Suprapubic skin (tissue), 4 donors: Measurements from ENCODE around the gene RBM33. TPM values are rescaled to one million over a fixed set of nuclear protein-coding genes. Genes with fewer than 3 reads are reported as not detected.

Source experiments
- DNase-seq, 2 donors: peaks; one replicate each; pipeline ENCODE4 v3.0.0-alpha.2; 2019; ENCODE audit warnings: low spot score in 2 of 2
- H3K27ac ChIP-seq: fragments of 200-600 bp; sonication (generic); one replicate; pipeline ENCODE4 v1.5.1; 2019
- H3K27me3 ChIP-seq: fragments of 200-600 bp; sonication (generic); one replicate; pipeline ENCODE4 v1.5.1; 2019
- H3K36me3 ChIP-seq: fragments of 200-600 bp; sonication (generic); one replicate; pipeline ENCODE4 v1.5.1; 2019
- H3K4me1 ChIP-seq: fragments of 200-600 bp; sonication (generic); one replicate; pipeline ENCODE4 v1.5.1; 2019
- H3K4me3 ChIP-seq: fragments of 200-600 bp; sonication (generic); one replicate; pipeline ENCODE4 v1.5.1; 2019; ENCODE audit warnings: mild to moderate bottlenecking
- H3K9me3 ChIP-seq: fragments of 200-600 bp; sonication (generic); one replicate; pipeline ENCODE4 v1.5.1; 2019
- CTCF ChIP-seq, 2 donors: fragments of 200-600 bp in 1 of 2; fragments of 450-650 bp in 1 of 2; sonication (generic) in 1 of 2; IDR thresholded peaks; one replicate each; pipeline ENCODE4 v1.5.1; 2016 to 2019; ENCODE audit warnings: antibody characterized with exemption in 2 of 2, mild to moderate bottlenecking in 1 of 2, moderate library complexity in 1 of 2
- EP300 ChIP-seq: sonication (generic); formaldehyde crosslinking; IDR thresholded peaks from one replicate; pipeline ENCODE4 v1.6.1; 2017; ENCODE audit warnings: antibody characterized with exemption
- POLR2A ChIP-seq, 2 donors: fragments of 450-650 bp; IDR thresholded peaks; one replicate each; pipeline ENCODE4 v1.6.1; 2017; ENCODE audit warnings: antibody characterized with exemption in 2 of 2, mild to moderate bottlenecking in 2 of 2, moderate library complexity in 2 of 2
- POLR2AphosphoS5 ChIP-seq, 3 donors: sonication (generic); formaldehyde crosslinking; IDR thresholded peaks; one replicate each; pipeline ENCODE4 v1.6.1; 2017; ENCODE audit warnings: antibody characterized with exemption in 3 of 3
- WGBS: methylation state at CpG from one replicate; pipeline ENCODE4 v1.1.5; 2018; 5-methylcytosine and 5-hydroxymethylcytosine counted together
- total RNA-seq, 4 donors: library from RNA; depleted of rRNA; stranded (reverse); fragments of >200 nt; gene quantifications; one replicate each; pipeline ENCODE4 v1.1.0, GENCODE V29; 2016

RBM33 gene
- total RNA-seq, 4 donors from 2014 or later: 37.4 to 121 (median 58.2) TPM

DNA sequence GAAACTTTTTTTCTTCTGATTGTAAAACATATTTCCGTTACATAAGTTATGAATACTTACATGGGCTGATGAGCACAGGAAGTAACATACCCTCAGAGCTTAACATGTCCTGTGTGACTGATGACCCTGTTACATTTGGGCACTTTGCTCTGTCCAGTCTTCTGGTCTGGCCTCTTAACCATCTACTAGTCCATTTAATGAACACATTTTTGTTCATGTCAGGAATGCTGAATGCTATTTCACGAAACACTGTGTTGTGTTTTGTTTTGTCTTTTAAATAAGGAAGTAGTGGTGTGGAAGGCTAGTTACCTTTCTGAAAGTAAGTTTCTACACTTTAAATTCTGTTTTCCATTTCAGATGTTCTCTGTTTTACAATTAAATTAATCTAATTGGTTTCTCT is 77.7 kb downstream of the RBM33 start:
- WGBS: 85% methylated on average over 2 of the region's 2 CpGs
- TF ChIP-seq POLR2A (IDR thresholded peaks at IDR 0.05) (no peak), EP300 (no peak), POLR2AphosphoS5 (IDR thresholded peaks at IDR 0.05) (no peak), CTCF (IDR thresholded peaks at IDR 0.05) (no peak)
- H3K4me1 ChIP-seq: no peaks in the 10 kb centered on the region
- H3K4me3 ChIP-seq: no peak overlapping the region
- H3K27me3 ChIP-seq: no peaks in the 10 kb centered on the region
- H3K36me3 ChIP-seq: peaks cover 41% of the 10 kb centered on the region
- H3K9me3 ChIP-seq: no peaks in the 10 kb centered on the region
- no peak overlapping the region for H3K27ac ChIP-seq
- no peak for DNase-seq

GRCh38 chr7:155722936-155723335 is 78.5 kb downstream of the RBM33 start:
- no peak overlapping the region for H3K27ac ChIP-seq
- peaks cover 46% of the 10 kb centered on the region for H3K36me3 ChIP-seq
- TF ChIP-seq POLR2AphosphoS5 (IDR thresholded peaks at IDR 0.05): no peak
- no peak for TF ChIP-seq EP300
- no peak for TF ChIP-seq CTCF (IDR thresholded peaks at IDR 0.05)
- no peak for TF ChIP-seq POLR2A (IDR thresholded peaks at IDR 0.05)

DNA sequence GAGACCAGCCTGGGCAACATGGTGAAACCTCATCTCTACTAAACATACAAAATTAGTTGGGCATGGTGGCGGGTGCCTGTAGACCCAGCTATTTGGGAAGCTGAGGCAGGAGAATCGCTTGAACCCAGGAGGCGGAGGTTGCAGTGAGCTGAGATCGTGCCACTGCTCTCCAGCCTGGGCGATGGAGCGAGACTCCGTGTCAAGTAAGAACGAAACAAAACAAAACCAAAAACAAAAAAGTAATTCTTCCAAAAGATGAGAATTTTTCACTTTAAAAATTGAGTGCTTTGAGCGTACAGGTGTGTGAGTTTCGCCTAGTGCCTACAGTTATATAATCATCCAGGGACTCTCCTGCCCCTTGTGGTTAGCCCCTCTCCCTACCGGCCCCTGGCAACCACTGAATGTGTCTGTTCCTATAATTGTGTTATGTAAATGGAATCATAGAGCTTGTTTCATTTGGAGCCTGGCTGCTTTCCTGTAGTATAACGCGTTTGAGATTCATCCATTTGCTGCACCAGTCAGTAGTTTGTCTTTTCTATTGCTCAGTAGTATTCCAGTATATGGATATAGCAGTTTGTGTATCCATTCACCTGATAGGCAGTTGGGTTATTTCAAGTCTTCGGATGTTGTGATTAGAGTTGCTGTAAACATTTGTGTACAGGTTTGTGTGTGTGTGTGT is 80.0 kb downstream of the RBM33 start:
- Histone ChIP-seq H3K27me3 (no peaks in the 10 kb centered on the region), H3K36me3 (peaks cover 50% of the 10 kb centered on the region), H3K4me3 (no peak overlapping the region), H3K4me1 (no peaks in the 10 kb centered on the region), H3K9me3 (no peaks in the 10 kb centered on the region), H3K27ac (no peak overlapping the region)
- DNase-seq: no peak
- WGBS: 94% methylated on average over 14 of the region's 14 CpGs
- no peak for TF ChIP-seq POLR2AphosphoS5 (IDR thresholded peaks at IDR 0.05)
- no peak for TF ChIP-seq EP300
- TF ChIP-seq POLR2A (IDR thresholded peaks at IDR 0.05): no peak

More at GRCh38 chr7:155722936-155723335, 78.5 kb downstream of the RBM33 start:
- WGBS: 93% methylated on average over 4 of the region's 4 CpGs
- Histone ChIP-seq H3K27me3 (no peaks in the 10 kb centered on the region), H3K4me1 (no peaks in the 10 kb centered on the region), H3K9me3 (no peaks in the 10 kb centered on the region), H3K4me3 (no peak overlapping the region)
- DNase-seq: no peak

- Histone ChIP-seq H3K4me3 (no peak overlapping the region), H3K9me3 (no peaks in the 10 kb centered on the region), H3K27me3 (no peaks in the 10 kb centered on the region), H3K36me3 (peaks cover 53% of the 10 kb centered on the region), H3K27ac (no peak overlapping the region), H3K4me1 (peaks cover 3% of the 10 kb centered on the region)
- TF ChIP-seq CTCF (IDR thresholded peaks at IDR 0.05) (no peak), EP300 (no peak)
- 82% methylated on average over 2 of the region's 2 CpGs for WGBS
- DNase-seq: no peak
Measured at GRCh38 chr7:155725006-155725355, 80.5 kb downstream of the RBM33 start.

DNA sequence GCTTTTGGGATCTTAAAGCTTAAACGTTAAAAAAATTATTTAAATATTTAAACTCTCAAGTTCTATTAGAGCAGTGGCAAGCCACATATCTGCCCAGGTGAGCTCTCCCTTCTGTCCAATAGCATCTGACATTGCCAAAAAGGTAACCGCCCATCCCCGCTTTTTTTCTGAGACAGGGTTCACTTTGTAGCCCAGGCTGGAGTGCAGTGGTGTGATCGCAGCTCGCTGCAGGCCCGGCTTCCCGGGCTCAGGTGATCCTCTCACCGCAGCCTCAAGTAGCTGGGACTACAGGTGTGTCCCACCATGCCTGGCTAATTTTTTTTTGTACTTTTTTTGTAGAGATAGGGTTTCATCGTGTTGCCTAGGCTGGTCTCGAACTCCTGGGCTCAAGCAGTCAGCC is 83.2 kb downstream of the RBM33 start:
- Histone ChIP-seq H3K27ac (no peak overlapping the region), H3K36me3 (peaks cover 49% of the 10 kb centered on the region), H3K27me3 (no peaks in the 10 kb centered on the region), H3K4me1 (peaks cover 5% of the 10 kb centered on the region), H3K4me3 (no peak overlapping the region), H3K9me3 (no peaks in the 10 kb centered on the region)
- no peak for DNase-seq
- TF ChIP-seq EP300 (no peak), POLR2AphosphoS5 (IDR thresholded peaks at IDR 0.05) (no peak), CTCF (IDR thresholded peaks at IDR 0.05) (no peak), POLR2A (IDR thresholded peaks at IDR 0.05) (no peak)
- WGBS: 96% methylated on average over 10 of the region's 10 CpGs

DNA sequence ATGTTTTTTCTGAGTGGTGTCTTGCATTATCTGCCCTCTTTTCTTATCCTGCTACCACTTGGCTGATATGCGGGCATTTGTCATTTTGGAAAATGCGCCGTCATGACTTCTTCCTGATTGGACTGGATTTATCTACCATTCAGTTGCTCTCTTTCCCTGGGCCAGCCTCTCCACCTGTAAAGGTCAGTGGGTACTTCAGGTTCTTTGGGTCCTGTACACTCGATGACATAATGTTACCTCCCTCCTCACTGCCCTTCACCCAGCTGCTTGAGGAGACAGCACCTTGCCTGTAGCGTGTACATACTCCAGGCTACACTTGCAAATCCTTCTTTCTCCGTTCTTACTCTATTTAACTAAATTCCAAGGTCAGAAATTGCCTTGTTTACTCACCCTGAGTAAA is 83.7 kb downstream of the RBM33 start:
- TF ChIP-seq EP300 (no peak), CTCF (IDR thresholded peaks at IDR 0.05) (no peak), POLR2AphosphoS5 (IDR thresholded peaks at IDR 0.05) (no peak), POLR2A (IDR thresholded peaks at IDR 0.05) (no peak)
- no peak overlapping the region for H3K27ac ChIP-seq
- H3K4me3 ChIP-seq: no peak overlapping the region
- 91% methylated on average over 6 of the region's 6 CpGs for WGBS
- peaks cover 9% of the 10 kb centered on the region for H3K4me1 ChIP-seq
- H3K36me3 ChIP-seq: peaks cover 44% of the 10 kb centered on the region
- no peaks in the 10 kb centered on the region for H3K27me3 ChIP-seq
- no peaks in the 10 kb centered on the region for H3K9me3 ChIP-seq
- no peak for DNase-seq
